Measurements from ENCODE around the gene MRPS31.
"Not testable (repeated sequence)": the region's sequence is repeated elsewhere in the genome, so short reads cannot be mapped to it uniquely, and the experiment has no call there.

Gene MRPS31

GRCh38 chr13:40749327-40749726, 21.7 kb downstream of the MRPS31 start:
- no peak for TF ChIP-seq CTCF (IDR thresholded peaks at IDR 0.05)

GRCh38 chr13:40735232-40735548, 35.8 kb downstream of the MRPS31 start:
- Mint-ChIP-seq H3K9me3 (peaks cover 16% of the 10 kb centered on the region), H3K36me3 (ENCODE audit: low read depth) (peaks cover 46% of the 10 kb centered on the region), H3K4me3 (peak overlapping the region; percentile 78)
- peak; percentile 31 for DNase-seq
- H3K4me1 Mint-ChIP-seq; H3K27me3 Mint-ChIP-seq (ENCODE audit: low read depth, poor library complexity); H3K27ac Mint-ChIP-seq: not testable (repeated sequence)

More at GRCh38 chr13:40749327-40749726, 21.7 kb downstream of the MRPS31 start:
- Mint-ChIP-seq H3K4me1 (no peaks in the 10 kb centered on the region), H3K4me3 (no peak overlapping the region), H3K36me3 (ENCODE audit: low read depth) (peaks cover 15% of the 10 kb centered on the region), H3K27ac (no peak overlapping the region), H3K9me3 (no peaks in the 10 kb centered on the region), H3K27me3 (ENCODE audit: low read depth, poor library complexity) (no peaks in the 10 kb centered on the region)
- no peak for DNase-seq

- peak overlapping the region; percentile 78 for H3K4me3 Mint-ChIP-seq
- not testable (repeated sequence) for H3K27me3 Mint-ChIP-seq (ENCODE audit: low read depth, poor library complexity); H3K27ac Mint-ChIP-seq; H3K4me1 Mint-ChIP-seq
- DNase-seq: peak; percentile 18
- peaks cover 50% of the 10 kb centered on the region for H3K36me3 Mint-ChIP-seq (ENCODE audit: low read depth)
- H3K9me3 Mint-ChIP-seq: peaks cover 16% of the 10 kb centered on the region
Observed at GRCh38 chr13:40734536-40735231, 36.3 kb downstream of the MRPS31 start.

GRCh38 chr13:40732658-40733057, 38.3 kb downstream of the MRPS31 start:
- no peaks in the 10 kb centered on the region for H3K27me3 Mint-ChIP-seq (ENCODE audit: low read depth, poor library complexity)
- no peak for DNase-seq
- no peak overlapping the region for H3K4me3 Mint-ChIP-seq
- H3K4me1 Mint-ChIP-seq: peaks cover 10% of the 10 kb centered on the region
- H3K27ac Mint-ChIP-seq: no peak overlapping the region
- H3K9me3 Mint-ChIP-seq: peaks cover 9% of the 10 kb centered on the region
- peaks cover 52% of the 10 kb centered on the region for H3K36me3 Mint-ChIP-seq (ENCODE audit: low read depth)
- no peak for TF ChIP-seq CTCF (IDR thresholded peaks at IDR 0.05)

- H3K27ac Mint-ChIP-seq: no peak overlapping the region
- TF ChIP-seq CTCF (IDR thresholded peaks at IDR 0.05): no peak
- peaks cover 3% of the 10 kb centered on the region for H3K27me3 Mint-ChIP-seq (ENCODE audit: low read depth, poor library complexity)
- no peaks in the 10 kb centered on the region for H3K4me1 Mint-ChIP-seq
- no peaks in the 10 kb centered on the region for H3K9me3 Mint-ChIP-seq
- peaks cover 45% of the 10 kb centered on the region for H3K36me3 Mint-ChIP-seq (ENCODE audit: low read depth)
- H3K4me3 Mint-ChIP-seq: no peak overlapping the region
- DNase-seq: no peak
Observed at GRCh38 chr13:40728595-40728994, 42.4 kb downstream of the MRPS31 start.

GRCh38 chr13:40714433-40714832, 56.6 kb downstream of the MRPS31 start:
- Mint-ChIP-seq H3K9me3 (peaks cover 44% of the 10 kb centered on the region), H3K36me3 (ENCODE audit: low read depth) (peaks cover 77% of the 10 kb centered on the region)

GRCh38 chr13:40706439-40706838, 64.6 kb downstream of the MRPS31 start:
- DNase-seq: no peak
- Mint-ChIP-seq H3K9me3 (peaks cover 56% of the 10 kb centered on the region), H3K4me1 (no peaks in the 10 kb centered on the region), H3K27me3 (ENCODE audit: low read depth, poor library complexity) (no peaks in the 10 kb centered on the region), H3K4me3 (no peak overlapping the region), H3K27ac (no peak overlapping the region), H3K36me3 (ENCODE audit: low read depth) (peaks cover 20% of the 10 kb centered on the region)
- no peak for TF ChIP-seq CTCF (IDR thresholded peaks at IDR 0.05)

More at GRCh38 chr13:40714433-40714832, 56.6 kb downstream of the MRPS31 start:
- DNase-seq; H3K4me3 Mint-ChIP-seq; H3K27ac Mint-ChIP-seq; H3K4me1 Mint-ChIP-seq; H3K27me3 Mint-ChIP-seq (ENCODE audit: low read depth, poor library complexity): not testable (repeated sequence)
